ENCODE data around the gene NT5M. TPM values are rescaled to one million over a fixed set of nuclear protein-coding genes. Genes with fewer than 3 reads are reported as not detected.

NT5M gene
- total RNA-seq, 2 donors from 2014 or later = 6.5 to 11.8 TPM

DNA sequence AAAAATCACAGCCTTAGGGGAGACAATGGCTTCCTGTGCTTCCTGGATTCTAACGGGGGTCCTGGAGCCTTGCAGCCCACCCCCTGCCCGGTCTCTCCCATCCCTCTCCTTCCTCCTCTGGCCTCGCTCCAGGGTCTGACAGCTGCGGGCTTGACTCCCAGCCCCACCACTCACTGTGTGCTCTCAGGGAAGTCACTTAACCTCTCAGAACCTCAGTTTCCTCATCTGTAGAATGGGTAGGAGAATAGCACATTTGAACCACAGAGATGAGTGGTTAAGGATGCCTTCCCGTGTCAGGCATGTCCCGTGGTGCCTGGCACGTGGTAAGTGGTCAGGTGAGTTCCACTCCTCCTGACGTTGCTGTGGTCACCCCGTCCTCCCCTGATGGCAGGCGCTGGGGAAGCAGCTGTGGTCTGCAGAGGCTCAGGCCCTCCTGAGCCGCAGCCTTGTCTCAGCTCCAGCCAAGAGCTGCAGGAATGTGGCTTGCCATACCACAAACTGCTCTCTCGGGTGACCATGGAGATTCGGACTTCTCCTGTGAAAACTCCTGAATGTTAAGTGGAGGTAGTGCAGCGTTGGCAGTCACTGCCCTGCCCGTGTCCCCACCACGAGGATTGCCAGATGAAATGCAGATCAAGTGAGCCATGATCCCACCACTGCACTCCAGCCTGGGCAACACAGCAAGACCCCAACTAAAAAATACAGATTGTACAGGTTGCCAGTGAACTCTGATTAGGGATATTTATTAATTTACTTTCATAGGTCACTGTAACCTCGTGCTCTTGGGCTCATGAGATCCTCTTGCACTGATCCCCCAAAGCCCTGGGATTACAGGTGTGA is 85.7 kb downstream of the NT5M start:
- no peaks in the 10 kb centered on the region for H3K9me3 Mint-ChIP-seq
- H3K4me1 Mint-ChIP-seq = peaks cover 1% of the 10 kb centered on the region
- H3K4me3 Mint-ChIP-seq = no peak overlapping the region
- no peaks in the 10 kb centered on the region for H3K4me1 ChIP-seq (ENCODE audit: control insufficient read depth, insufficient read depth, low read length)
- H3K27me3 ChIP-seq (ENCODE audit: control insufficient read depth, insufficient read depth, low read length, poor library complexity, severe bottlenecking) = no peaks in the 10 kb centered on the region
- H3K4me3 ChIP-seq (ENCODE audit: low read length) = no peak overlapping the region
- peak; percentile 43 for DNase-seq
- TF ChIP-seq, protein P1, sequence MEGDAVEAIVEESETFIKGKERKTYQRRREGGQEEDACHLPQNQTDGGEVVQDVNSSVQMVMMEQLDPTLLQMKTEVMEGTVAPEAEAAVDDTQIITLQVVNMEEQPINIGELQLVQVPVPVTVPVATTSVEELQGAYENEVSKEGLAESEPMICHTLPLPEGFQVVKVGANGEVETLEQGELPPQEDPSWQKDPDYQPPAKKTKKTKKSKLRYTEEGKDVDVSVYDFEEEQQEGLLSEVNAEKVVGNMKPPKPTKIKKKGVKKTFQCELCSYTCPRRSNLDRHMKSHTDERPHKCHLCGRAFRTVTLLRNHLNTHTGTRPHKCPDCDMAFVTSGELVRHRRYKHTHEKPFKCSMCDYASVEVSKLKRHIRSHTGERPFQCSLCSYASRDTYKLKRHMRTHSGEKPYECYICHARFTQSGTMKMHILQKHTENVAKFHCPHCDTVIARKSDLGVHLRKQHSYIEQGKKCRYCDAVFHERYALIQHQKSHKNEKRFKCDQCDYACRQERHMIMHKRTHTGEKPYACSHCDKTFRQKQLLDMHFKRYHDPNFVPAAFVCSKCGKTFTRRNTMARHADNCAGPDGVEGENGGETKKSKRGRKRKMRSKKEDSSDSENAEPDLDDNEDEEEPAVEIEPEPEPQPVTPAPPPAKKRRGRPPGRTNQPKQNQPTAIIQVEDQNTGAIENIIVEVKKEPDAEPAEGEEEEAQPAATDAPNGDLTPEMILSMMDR (conservative IDR thresholded peaks at IDR 0.05) = no peak
- H3K9ac ChIP-seq (ENCODE audit: extremely low read depth, low read length, poor library complexity, severe bottlenecking) = no peak overlapping the region
- no peaks in the 10 kb centered on the region for H3K36me3 Mint-ChIP-seq (ENCODE audit: low read depth)
- H3K27me3 Mint-ChIP-seq (ENCODE audit: insufficient read depth) = no peaks in the 10 kb centered on the region
- no peak overlapping the region for H3K27ac Mint-ChIP-seq
- no peaks in the 10 kb centered on the region for H3K36me3 ChIP-seq (ENCODE audit: control insufficient read depth, insufficient read depth, low read length)
- no peak overlapping the region for H3K27ac ChIP-seq (ENCODE audit: low read depth, low read length)
- 94 to 96% methylated on average over 10 to 17 of the region's 17 CpGs for WGBS, 2 experiments (ENCODE audit: insufficient coverage in 1 of 2, insufficient read length in 1 of 2)
- peaks cover 4% of the 10 kb centered on the region for H3K9me3 ChIP-seq (ENCODE audit: control insufficient read depth, low read length)

DNA sequence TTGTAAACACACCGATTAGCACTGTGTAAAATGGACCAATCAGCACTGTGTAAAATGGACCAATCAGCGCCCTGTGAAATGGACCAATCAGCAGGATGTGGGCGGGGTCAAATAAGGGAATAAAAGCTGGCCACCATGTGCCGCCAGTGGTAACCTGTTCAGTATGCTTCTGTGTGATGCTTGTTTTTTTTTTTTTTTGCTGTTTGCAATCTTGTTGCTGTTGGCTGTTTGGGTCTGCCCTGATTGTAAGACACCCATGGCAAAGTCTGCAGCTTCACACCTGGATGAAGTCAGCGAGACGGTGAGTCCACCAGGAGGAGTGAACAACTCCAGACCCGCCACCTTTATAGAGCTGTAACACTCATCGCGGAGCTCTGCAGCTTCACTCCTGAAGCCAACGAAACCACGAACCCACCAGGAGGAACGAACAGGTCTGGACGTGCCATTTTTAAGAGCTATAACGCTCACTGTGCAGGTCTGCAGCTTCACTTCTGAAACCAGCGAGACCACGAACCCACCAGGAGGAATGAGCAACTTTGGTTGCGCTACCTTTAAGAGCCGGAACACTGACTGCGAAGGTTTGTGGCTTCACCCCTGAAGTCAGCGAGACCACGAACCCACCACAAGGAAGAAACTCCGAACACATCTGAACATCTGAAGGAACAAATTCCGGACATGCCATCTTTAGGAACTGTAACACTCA is 88.6 kb downstream of the NT5M start:
- Mint-ChIP-seq H3K27me3 (ENCODE audit: insufficient read depth) (peaks cover 7% of the 10 kb centered on the region), H3K36me3 (ENCODE audit: low read depth) (no peaks in the 10 kb centered on the region), H3K27ac (no peak overlapping the region), H3K9me3 (peaks cover 2% of the 10 kb centered on the region), H3K4me1 (peaks cover 1% of the 10 kb centered on the region), H3K4me3 (no peak overlapping the region)
- peak; percentile 66 for DNase-seq
- TF ChIP-seq, protein P1 (conservative IDR thresholded peaks at IDR 0.05) = no peak
- Histone ChIP-seq H3K4me3 (ENCODE audit: low read length) (no peak overlapping the region), H3K9ac (ENCODE audit: extremely low read depth, low read length, poor library complexity, severe bottlenecking) (no peak overlapping the region), H3K36me3 (ENCODE audit: control insufficient read depth, insufficient read depth, low read length) (no peaks in the 10 kb centered on the region), H3K9me3 (ENCODE audit: control insufficient read depth, low read length) (peaks cover 4% of the 10 kb centered on the region), H3K27me3 (ENCODE audit: control insufficient read depth, insufficient read depth, low read length, poor library complexity, severe bottlenecking) (no peaks in the 10 kb centered on the region), H3K27ac (ENCODE audit: low read depth, low read length) (no peak overlapping the region), H3K4me1 (ENCODE audit: control insufficient read depth, insufficient read depth, low read length) (no peaks in the 10 kb centered on the region)
- WGBS, 2 experiments (ENCODE audit: insufficient coverage in 1 of 2, insufficient read length in 1 of 2) = 95 to 97% methylated on average over 22 to 23 of the region's 23 CpGs

DNA sequence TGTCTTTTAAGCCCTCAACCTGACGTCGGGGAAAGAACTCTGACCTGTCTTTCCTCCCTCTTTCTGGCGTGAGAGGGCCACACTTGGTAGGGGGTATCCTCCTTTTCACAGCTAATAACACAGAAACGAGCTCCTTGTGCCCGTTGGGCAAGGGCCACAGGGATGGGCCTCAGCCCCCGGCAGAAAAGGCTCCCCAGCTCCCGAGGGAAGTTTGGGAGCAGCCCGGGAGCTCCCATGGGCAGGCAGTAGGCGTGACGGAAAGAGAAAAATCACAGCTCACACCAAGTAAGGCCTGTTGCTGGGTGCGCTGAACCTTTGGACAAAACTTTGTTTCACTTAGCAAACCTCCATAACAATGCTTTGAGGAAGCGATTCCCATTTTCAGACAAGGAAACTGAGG is 90.8 kb downstream of the NT5M start:
- Mint-ChIP-seq H3K9me3 (peaks cover 2% of the 10 kb centered on the region), H3K4me3 (no peak overlapping the region), H3K27ac (no peak overlapping the region), H3K36me3 (ENCODE audit: low read depth) (no peaks in the 10 kb centered on the region), H3K27me3 (ENCODE audit: insufficient read depth) (peaks cover 8% of the 10 kb centered on the region), H3K4me1 (peaks cover 1% of the 10 kb centered on the region)
- no peaks in the 10 kb centered on the region for H3K4me1 ChIP-seq (ENCODE audit: control insufficient read depth, insufficient read depth, low read length)
- H3K9me3 ChIP-seq (ENCODE audit: control insufficient read depth, low read length) = peaks cover 4% of the 10 kb centered on the region
- H3K4me3 ChIP-seq (ENCODE audit: low read length) = no peak overlapping the region
- peak; percentile 43 for DNase-seq
- TF ChIP-seq, protein P1 (conservative IDR thresholded peaks at IDR 0.05) = no peak
- WGBS, 2 experiments (ENCODE audit: insufficient coverage in 1 of 2, insufficient read length in 1 of 2) = 84 to 86% methylated on average over 7 to 12 of the region's 12 CpGs
- H3K9ac ChIP-seq (ENCODE audit: extremely low read depth, low read length, poor library complexity, severe bottlenecking) = no peak overlapping the region
- H3K36me3 ChIP-seq (ENCODE audit: control insufficient read depth, insufficient read depth, low read length) = no peaks in the 10 kb centered on the region
- no peaks in the 10 kb centered on the region for H3K27me3 ChIP-seq (ENCODE audit: control insufficient read depth, insufficient read depth, low read length, poor library complexity, severe bottlenecking)
- no peak overlapping the region for H3K27ac ChIP-seq (ENCODE audit: low read depth, low read length)
